ACHN (cell line): Measurements from ENCODE around the gene LGR6.
"Not testable (repeated sequence)": the region's sequence is repeated elsewhere in the genome, so short reads cannot be mapped to it uniquely, and the experiment has no call there.

ENCODE experiments used
- DNase-seq: peaks from one replicate; pipeline ENCODE4 v3.0.0-alpha.2; 2015
- in situ Hi-C: cut with HindIII; loops from 2 replicates; pipeline ENCODE4 v1.10.0; 2017; ENCODE audit warnings: low sequenced_read_pairs, low pct_ligation_motif_present, low pct_unique_long_range_greater_than_20kb

Gene LGR6

DNA sequence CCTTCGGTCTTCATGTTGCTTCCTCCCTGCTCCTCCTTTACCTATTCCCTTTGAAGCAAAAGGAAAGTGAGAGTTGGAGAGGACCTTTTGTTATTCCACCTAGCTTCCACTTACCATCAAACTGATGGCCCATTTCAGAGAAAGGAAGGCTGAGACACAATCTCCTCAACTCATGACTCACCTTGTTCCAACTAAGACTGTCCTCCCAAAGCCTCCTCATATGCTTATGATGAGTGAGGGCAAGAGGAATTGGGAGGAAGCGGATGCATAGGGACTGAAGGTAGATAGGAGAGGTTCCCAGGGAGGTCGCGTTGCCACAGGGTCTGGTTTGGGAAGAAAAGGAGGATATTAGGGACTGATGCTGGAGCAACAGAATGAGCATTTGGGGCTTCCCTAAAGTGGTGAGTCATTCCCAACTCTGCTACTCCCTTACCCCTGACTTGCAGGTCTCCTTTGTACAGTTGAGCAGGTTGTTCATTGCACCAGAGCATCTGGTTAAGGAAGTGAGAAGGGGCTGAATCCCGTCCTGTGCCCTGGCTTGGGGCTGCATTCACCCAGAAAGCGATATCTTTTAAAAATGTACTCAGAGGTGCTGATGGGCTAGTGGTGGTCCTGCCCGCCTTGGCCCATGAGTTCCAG is 35.0 kb downstream of the LGR6 start:
- no peak for DNase-seq
- in situ Hi-C loops = no loop called here

DNA sequence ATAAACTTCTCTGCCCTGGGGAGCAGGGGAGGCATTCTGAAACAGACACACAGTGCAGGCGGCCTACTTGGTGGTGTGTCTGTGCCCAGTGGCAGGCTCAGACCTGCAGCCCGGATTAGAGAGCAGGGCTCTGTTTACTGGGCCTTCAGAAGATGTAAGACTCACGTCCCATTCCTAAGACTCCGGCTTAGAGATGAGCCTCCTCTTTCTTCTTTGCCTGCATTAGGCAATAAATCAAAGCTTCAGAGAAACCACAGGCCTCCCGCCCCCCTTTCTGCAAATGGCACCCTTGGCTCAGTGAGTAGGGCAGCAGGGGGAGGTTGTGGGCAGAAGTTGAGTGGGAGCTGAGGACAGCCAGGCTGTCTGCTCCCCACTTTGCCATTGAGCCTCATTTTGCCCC is 35.8 kb downstream of the LGR6 start:
- no peak for DNase-seq
- in situ Hi-C loops = no loop called here

DNA sequence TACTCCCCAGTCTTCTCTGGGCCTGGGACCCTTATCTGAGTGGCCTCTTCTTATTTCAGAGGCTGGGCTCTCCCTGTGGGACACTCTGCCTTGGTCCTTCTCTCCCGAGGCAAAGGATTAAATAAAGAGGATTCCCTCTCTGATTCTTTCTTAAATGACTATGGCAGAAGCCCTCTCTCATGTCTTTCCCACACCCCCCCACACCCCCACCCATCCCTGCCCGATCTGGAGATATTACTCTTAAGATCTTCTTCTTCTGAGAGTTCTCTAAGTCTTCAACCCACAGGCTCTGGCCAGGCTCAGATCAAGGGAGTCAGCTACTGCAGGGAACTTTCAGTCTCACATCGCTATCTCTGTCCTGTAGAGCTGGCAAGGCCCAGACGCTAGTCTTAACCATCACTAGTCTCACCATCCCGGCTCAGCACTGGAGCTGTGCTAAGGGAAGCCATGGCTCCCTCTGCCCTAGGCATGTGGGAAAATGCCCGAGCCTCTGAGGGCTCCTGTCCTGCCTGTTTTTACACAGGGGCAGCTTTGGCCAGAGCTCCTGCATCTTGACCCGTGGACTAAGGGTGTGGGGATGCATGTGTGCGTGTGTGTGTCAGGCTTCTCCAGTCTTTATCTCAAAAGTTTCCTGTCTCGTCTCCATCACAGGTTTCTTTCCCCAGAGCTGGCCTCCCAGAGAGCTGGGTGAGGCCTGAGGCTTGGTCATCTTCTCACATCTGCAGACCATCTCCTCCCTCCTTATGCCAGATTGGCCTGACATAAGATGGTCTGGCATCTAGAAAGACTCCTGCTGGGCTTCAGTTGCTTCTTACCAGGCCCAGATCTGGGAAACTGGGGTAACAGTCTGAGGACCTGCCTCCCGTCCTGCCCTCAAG is 36.7 kb downstream of the LGR6 start:
- DNase-seq = no peak
- in situ Hi-C loops = no loop called here

DNA sequence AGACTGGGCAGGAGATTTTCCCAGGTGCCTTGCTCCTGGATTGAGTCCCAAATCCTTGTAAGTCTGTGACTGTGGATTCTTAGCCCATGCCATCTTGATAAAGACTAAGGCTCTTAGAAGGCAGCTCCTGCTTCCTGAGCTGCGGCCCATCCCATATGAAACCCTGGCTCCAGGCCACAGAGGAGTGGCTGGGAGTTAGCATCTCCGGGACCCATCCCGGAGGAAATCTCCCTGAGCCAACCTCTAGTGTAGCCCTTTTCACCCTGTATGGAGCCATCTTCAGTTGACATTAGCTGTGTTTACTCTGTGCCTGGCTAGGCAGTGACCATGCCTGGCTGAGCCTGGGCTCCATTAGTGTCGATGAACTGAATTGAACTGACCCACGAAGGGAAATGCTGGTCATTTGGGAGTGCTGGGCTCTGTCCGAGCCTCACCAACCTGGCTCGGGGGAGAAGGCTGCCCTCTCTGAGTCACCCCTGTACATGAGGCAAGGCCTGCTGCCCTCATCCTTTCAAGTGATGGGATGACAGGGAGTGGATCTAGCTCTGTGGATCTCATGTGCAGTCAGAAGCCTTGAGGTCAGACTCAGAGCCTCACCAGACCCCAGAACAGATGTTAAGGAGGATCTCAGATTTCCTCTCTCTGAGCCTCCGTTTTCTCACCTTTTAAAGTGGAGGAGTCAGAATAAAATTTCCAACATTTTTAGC is 37.5 kb downstream of the LGR6 start:
- in situ Hi-C loops = no loop called here
- DNase-seq = no peak

DNA sequence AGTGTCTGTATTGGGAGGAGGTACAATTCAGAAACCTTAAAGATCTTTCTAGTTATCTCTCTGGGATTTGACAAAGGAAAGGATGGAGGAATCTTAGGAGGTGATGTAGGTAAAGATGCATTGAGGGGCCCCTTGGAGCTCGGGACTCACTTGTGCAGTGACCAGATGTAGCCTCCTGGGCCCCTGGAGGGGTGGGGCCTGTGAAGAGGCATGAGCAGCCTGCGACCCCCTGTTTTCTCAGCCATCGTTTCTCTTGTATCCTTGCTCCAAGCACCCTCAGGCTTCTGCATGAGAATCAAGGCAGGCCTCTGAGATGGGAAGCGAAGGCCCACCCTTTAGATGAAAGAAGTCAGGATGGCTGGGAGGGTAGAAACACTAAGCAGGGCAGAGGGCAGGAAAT is 39.6 kb downstream of the LGR6 start:
- DNase-seq = no peak
- in situ Hi-C loops = no loop called here

DNA sequence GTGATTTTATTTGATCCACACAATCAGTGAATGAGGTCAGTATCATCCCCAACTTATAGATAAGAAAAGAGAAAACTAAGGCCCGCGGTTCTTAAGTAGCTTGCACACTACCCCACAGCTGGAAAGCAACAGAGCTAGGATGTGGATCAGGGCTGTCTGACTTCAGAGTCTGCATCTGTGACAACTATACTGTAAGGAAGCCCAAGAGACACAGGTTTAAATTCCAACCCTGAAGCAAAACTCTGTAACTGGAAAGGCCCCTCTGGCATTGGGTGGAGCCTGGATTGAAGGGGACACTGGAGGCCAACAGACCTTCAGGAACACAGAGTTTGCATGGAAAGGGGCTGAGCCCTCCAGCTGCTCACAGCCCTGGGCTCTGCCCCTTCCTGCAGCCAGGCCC is 40.2 kb downstream of the LGR6 start:
- DNase-seq = no peak
- in situ Hi-C loops = no loop called here

DNA sequence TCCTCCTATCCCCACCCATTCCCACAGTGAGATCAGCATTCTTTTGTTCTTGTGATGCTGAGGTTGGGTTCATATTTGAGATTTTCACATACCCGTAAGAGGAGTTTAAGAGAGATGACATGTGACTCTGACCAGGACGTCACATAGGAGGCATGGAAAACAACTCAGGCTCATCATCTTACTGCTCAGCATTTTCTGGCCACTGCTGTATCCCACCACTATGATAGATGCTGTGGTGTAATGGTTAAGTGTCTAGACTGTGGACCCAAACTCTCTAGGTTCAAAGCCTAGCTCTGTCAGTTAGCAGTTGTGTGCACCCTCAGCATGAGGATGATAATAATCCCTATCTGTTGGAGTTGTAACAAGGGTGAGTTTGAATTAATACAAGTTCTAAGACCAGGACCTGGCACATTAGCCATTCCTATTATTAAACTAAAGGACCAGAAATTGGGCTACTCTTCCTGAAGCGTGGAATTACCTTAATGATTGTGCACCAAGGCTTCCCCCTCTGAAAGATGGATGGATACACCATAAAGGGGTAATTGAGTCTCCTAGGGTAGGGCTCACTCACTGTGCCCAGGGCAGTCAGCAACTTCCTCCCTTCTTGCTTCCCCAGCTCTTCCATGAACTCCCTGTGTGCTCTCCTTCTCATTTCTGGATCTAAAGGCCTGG is 40.9 kb downstream of the LGR6 start:
- DNase-seq = no peak
- in situ Hi-C loops = no loop called here

DNA sequence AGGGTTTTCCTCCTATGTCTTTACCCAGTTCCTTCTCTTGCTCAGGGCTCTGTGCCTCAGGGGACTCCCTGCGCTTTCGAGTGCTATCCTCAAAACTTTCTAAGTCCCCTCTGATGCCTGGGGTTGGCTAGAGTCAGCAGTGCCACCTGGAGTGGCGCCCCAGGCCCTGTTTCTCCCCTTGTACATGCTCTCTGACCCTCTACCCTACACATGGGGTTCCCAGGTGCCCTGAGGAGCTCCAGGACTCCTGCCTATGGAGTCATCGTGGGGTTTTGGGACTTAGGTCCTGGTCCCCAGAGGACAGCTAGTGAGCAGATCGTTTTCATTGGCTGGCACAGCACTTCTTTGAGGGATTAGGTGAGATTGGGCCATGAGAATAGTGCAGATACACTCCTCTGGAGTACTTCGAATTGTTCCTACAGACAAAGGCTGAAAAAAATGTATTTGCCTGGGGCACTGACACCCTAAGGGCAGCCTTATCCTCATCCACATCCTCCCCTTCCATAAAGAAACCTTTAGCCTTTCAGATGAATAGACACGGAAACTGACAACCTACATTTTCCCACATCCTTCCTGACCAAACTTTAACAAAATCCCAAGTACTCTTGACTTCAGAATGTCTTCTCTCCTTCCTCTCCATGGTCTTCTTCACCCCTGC is 41.5 kb downstream of the LGR6 start:
- in situ Hi-C loops = no loop called here
- DNase-seq = no peak

DNA sequence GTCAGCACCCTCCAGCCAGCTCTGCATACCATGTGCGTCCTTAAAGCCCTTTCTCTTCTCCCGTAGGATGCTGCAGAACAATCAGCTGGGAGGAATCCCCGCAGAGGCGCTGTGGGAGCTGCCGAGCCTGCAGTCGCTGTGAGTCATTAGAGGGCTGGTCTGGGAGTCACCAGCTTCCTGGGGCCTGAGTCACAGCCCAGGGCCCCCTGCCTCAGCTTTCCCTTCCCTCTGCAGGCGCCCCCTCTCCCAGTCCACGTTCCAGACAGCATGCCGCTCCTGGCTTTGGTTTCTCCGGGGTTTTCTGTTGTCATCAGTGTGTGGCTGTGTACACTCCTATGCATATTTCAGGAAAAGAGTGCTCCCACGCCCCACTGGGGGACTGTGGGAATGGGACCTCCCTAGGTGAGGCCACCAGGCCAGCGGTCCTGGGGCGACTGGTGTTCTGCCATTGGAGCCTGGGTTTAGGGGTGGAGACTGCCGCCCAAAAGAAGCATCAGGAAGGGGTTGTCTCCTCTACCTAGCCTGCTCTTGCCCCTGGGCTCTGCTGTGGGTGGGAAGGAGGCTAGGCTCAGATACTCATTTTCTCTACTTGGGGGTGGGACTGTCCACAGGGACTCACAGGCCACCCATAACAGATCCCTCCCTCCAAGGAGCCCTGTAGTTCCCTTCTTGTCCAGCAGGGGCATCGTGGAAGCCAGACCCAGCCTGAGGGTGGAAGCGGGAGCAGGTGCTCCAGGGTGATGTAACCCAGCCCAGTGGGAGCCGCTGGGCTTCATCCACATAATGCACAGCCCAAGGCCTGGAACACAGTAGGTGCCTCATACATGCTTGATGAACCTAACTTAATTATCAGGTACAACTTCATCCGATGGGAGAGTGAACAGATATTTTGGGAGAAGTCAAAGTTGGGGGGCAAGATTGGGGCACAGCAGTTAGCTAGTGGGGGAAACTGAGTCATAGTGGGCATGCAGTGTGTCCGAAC is 42.5 kb downstream of the LGR6 start:
- peak; percentile 98 for DNase-seq

DNA sequence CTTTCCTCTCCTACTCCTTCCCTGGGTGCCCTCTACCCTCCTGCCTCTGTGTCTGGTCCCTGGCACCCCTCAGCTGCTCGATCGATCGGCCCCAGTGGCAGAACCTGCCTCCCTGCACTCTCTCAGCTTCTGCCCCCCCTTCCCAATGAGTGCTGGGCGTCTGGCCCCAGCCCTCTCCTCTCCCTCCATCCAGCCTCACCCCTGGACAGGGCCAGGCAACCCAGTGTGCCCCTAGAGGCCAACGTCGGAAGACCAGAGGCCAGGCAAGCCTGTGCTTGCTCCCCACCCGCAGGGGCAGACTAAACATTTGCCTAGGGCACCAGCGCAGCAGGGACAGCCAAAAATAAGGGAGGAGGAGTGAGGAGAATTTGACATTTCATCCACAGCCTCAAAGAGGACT is 43.5 kb downstream of the LGR6 start:
- peak; percentile 93 for DNase-seq
- in situ Hi-C loops = no loop called here

More for the DNA sequence above, 42.5 kb downstream of the LGR6 start:
- in situ Hi-C loops = no loop called here

DNA sequence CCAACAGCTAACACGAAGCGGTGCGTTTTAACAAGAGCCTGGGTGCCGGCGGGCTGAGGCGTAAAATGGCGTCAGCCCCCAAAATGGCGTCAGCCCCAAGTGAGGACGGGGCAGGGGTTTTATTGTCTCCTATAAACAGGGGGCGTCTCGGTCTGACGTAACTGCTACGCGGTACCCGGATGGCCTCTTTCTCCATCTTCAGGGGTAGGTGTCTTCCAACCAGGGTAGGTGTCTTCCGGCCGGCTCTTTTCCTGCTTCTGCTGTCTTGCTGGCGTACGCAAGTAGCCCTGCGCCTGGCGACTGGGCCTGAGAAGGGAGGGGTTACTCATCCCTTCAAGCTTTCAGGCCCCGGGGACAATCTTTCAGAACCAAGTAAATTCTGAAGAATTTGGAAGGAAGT is 45.3 kb downstream of the LGR6 start:
- no peak for DNase-seq
- in situ Hi-C loops = no loop called here

DNA sequence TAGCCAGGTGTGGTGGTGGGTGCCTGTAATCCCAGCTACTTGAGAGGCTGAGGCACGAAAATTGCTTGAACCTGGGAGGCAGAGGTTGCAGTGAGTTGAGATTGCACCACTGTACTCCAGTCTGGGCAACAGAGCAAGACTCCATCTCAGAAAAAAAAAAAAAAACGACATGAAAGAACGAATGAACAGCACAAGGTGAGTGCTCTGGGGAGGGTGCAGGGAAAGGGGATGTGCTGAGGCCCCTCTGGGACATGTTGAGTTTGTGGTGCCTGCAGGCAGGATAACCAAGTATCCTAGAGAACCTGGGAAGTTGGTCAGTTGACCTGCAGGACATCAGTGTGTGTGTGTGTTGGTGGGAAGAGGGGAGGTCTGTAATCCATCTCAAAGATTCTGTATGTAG is 46.6 kb downstream of the LGR6 start:
- in situ Hi-C loops, DNase-seq: not testable (repeated sequence)

DNA sequence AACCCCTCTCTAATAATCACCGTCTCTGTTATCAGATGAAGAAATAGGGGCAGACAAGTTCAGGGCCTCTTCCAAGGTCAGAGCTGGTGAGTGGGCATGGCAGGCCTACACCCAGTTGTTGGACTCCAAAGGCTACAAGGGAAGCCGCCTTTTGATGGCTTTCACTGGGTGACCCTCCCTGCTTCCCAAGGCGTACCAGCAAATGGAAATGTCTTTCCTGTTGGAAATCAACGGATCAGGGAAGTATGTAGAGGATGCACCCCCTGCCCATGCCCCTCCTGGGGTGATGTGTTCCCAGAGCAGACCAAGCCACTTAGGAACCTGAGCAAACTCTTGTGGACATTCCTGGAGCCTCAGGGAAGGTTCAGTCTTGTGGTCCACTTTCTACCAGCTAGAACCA is 47.4 kb downstream of the LGR6 start:
- in situ Hi-C loops = no loop called here
- DNase-seq = no peak

DNA sequence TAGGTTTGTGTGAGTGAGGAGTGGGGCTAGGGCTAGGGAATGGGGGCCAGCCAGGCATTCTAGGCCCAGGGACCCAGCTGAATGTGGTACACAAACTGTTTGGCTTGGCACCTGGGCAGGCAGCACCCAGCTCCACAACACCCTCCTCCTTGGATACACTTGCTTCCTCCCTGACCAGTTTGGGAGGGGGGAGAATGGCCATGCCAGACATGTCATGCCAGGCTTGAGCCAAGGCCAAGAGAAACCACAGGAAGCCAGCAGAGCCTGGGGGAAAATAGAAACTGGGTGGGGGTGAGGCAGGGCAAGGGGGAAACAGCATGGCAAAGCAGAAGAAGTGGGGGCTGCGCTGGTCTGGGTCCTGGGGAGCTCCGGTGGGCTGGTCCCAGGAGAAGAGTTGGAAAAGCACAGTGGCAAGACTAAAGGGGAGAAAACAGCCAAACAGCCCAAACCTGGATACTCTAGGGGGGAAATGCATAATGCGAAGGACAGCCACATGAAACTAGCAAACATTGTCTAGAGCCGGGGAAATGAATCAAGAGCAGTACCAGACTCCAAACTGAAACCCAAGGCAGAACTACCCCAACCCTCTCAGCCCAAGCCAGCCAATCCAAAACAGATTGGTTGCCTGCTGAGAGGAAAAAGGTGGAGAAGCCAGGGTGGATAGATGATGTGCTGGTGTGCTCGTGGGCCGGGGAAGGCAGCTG is 47.9 kb downstream of the LGR6 start:
- DNase-seq = peak; percentile 10

DNA sequence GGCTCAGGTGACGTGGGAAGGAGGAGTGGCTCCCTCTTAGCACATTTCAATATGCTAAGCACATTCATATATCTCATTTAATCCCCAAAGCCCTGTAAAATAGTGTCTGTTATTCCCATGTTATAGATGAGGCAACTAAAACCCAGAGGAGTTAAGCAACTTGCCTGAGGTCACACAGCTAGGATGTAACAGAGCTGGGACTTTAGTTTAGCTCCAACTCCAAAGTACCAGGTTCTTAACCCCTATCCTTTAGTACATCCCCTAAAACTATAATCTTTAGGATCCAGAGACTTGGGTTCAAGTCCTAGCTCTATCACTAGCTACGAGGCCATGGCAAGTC is 48.5 kb downstream of the LGR6 start:
- in situ Hi-C loops = no loop called here
- DNase-seq = no peak

More for the DNA sequence above, 47.9 kb downstream of the LGR6 start:
- in situ Hi-C loops = no loop called here

DNA sequence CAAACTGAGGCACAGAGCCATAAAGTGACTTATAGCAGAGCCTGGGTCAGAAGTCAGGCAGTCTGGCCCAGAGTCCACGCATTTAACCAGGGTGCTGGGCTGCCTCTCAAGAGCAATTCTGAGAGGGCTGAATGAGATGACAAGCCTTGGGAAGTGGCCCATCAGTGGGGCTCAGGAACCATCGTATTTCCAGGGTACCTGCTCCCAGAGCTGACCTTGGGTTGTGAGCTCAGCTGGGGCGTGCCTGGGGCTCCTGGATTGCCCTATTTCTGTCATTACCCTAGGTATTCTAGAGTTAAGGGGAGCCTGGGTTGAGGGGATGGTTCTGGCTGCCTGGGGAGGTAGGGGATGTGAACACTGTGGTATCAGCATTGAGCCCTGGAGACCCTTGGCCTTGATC is 49.4 kb downstream of the LGR6 start:
- DNase-seq = no peak
- in situ Hi-C loops = no loop called here

DNA sequence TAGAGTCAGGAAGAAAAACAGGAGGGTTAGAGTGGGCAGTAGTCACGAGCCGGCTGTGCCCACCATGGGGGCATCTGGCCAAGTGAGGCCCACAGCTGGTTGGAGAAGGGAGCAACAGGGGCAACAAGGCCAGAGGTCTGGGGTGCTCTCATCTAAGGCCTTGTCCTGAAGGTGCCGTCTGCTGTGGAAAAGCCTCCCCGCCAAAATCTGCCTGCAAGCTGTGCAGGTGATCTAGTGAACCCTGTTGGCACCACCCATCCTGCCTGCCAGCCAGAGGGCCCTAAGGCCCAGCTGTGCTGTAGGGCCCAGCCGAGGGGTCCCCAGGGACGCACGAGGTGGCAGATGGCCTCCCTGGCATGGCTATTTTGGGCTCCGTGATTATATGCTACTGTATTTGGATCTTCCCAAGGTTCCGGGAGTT is 51.3 kb downstream of the LGR6 start:
- DNase-seq = no peak
- in situ Hi-C loops = no loop called here
